ENCODE results near the gene GAK.

- TF ChIP-seq EZH2 (IDR thresholded peaks at IDR 0.05; ENCODE audit: borderline replicate concordance, low read depth, low read length, severe bottlenecking) (no peak), CTCF (IDR thresholded peaks at IDR 0.05; ENCODE audit: borderline replicate concordance, extremely low read depth, low read length, poor library complexity, severe bottlenecking) (no peak)
These were observed 35.5 kb downstream of the GAK start for GRCh38 chr4:896630-897029.
